Suprapubic skin (tissue), 4 donors: ENCODE measurements around the gene U2SURP.

ENCODE experiments used
- EP300 ChIP-seq: sonication (generic); formaldehyde crosslinking; IDR thresholded peaks from one replicate; pipeline ENCODE4 v1.6.1; 2017; ENCODE audit warnings: antibody characterized with exemption
- POLR2A ChIP-seq, 2 donors: fragments of 450-650 bp; IDR thresholded peaks; one replicate each; pipeline ENCODE4 v1.6.1; 2017; ENCODE audit warnings: antibody characterized with exemption in 2 of 2, mild to moderate bottlenecking in 2 of 2, moderate library complexity in 2 of 2
- POLR2AphosphoS5 ChIP-seq, 3 donors: sonication (generic); formaldehyde crosslinking; IDR thresholded peaks; one replicate each; pipeline ENCODE4 v1.6.1; 2017; ENCODE audit warnings: antibody characterized with exemption in 3 of 3
- TF ChIP-seq, protein P1 (sequence below), 2 donors: fragments of 200-600 bp in 1 of 2; fragments of 450-650 bp in 1 of 2; sonication (generic) in 1 of 2; IDR thresholded peaks; one replicate each; pipeline ENCODE4 v1.5.1; 2016 to 2019; ENCODE audit warnings: antibody characterized with exemption in 2 of 2, mild to moderate bottlenecking in 1 of 2, moderate library complexity in 1 of 2

GRCh38 chr3:142990721-142991120, 10.6 kb upstream of the U2SURP start:
- TF ChIP-seq EP300 (no peak), POLR2A (IDR thresholded peaks at IDR 0.05) (no peak), POLR2AphosphoS5 (IDR thresholded peaks at IDR 0.05) (no peak)
- TF ChIP-seq, protein P1, sequence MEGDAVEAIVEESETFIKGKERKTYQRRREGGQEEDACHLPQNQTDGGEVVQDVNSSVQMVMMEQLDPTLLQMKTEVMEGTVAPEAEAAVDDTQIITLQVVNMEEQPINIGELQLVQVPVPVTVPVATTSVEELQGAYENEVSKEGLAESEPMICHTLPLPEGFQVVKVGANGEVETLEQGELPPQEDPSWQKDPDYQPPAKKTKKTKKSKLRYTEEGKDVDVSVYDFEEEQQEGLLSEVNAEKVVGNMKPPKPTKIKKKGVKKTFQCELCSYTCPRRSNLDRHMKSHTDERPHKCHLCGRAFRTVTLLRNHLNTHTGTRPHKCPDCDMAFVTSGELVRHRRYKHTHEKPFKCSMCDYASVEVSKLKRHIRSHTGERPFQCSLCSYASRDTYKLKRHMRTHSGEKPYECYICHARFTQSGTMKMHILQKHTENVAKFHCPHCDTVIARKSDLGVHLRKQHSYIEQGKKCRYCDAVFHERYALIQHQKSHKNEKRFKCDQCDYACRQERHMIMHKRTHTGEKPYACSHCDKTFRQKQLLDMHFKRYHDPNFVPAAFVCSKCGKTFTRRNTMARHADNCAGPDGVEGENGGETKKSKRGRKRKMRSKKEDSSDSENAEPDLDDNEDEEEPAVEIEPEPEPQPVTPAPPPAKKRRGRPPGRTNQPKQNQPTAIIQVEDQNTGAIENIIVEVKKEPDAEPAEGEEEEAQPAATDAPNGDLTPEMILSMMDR (IDR thresholded peaks at IDR 0.05): no peak
